Measurements from ENCODE around the gene ABCC6. TPM values are rescaled to one million over a fixed set of nuclear protein-coding genes. Genes with fewer than 3 reads are reported as not detected.
"Not testable (repeated sequence)": the region's sequence is repeated elsewhere in the genome, so short reads cannot be mapped to it uniquely, and the experiment has no call there.

ABCC6 gene
- total and polyA plus RNA-seq, 4 donors: 50.6 to 162 (median 95.9) TPM

GRCh38 chr16:16162591-16162990 is 60.7 kb downstream of the ABCC6 start:
- H3K27ac ChIP-seq (ENCODE audit: low read depth in 1 of 2, low read length in 2 of 2): no peak overlapping the region
- no peaks in the 10 kb centered on the region for H3K4me1 ChIP-seq (ENCODE audit: control insufficient read depth in 4 of 4, insufficient read depth in 4 of 4, low read length in 3 of 4)
- peaks cover 10 to 92% (median 67%) of the 10 kb centered on the region in 4 donors for H3K36me3 ChIP-seq (ENCODE audit: control insufficient read depth in 4 of 4, insufficient read depth in 3 of 4, low read depth in 1 of 4, low read length in 3 of 4)
- no peaks in the 10 kb centered on the region for H3K27me3 ChIP-seq (ENCODE audit: control insufficient read depth in 4 of 4, insufficient read depth in 4 of 4, low read length in 3 of 4)
- no peak overlapping the region for H3K4me3 ChIP-seq (ENCODE audit: low read depth in 1 of 3, low read length in 3 of 3)
- no peaks in the 10 kb centered on the region for H3K9me3 ChIP-seq (ENCODE audit: control insufficient read depth in 4 of 4, low read length in 3 of 4)
- WGBS: 92% methylated on average over 3 of the region's 3 CpGs
- no peak overlapping the region for H3K9ac ChIP-seq (ENCODE audit: low read depth in 1 of 2, low read length in 2 of 2)
- no peak for DNase-seq (ENCODE audit: low spot score)
- TF ChIP-seq ZBTB33 (IDR thresholded peaks at IDR 0.05) (no peak), JUND (IDR thresholded peaks at IDR 0.05) (no peak), HNF4G (IDR thresholded peaks at IDR 0.05) (no peak), HNF4A (conservative IDR thresholded peaks at IDR 0.05) (no peak), RXRA (IDR thresholded peaks at IDR 0.05) (no peak), TAF1 (conservative IDR thresholded peaks at IDR 0.05) (no peak), CTCF (IDR thresholded peaks at IDR 0.05; ENCODE audit: low read depth, low read length, missing input control) (no peak), EGR1 (IDR thresholded peaks at IDR 0.05; ENCODE audit: low read depth in 2 of 2) (no peak), YY1 (IDR thresholded peaks at IDR 0.05) (no peak), GABPA (IDR thresholded peaks at IDR 0.05 in 1 of 2, conservative IDR thresholded peaks at IDR 0.05 in 1 of 2) (no peak), SP1 (IDR thresholded peaks at IDR 0.05) (no peak), MAX (IDR thresholded peaks at IDR 0.05) (no peak), RAD21 (IDR thresholded peaks at IDR 0.05) (no peak), FOXA2 (IDR thresholded peaks at IDR 0.05) (no peak), REST (IDR thresholded peaks at IDR 0.05) (no peak), NR2F2 (IDR thresholded peaks at IDR 0.05) (no peak), FOXA1 (IDR thresholded peaks at IDR 0.05) (no peak), ATF3 (IDR thresholded peaks at IDR 0.05) (no peak)

GRCh38 chr16:16161840-16162239 is 61.5 kb downstream of the ABCC6 start:
- H3K9ac ChIP-seq (ENCODE audit: low read depth in 1 of 2, low read length in 2 of 2); H3K27me3 ChIP-seq (ENCODE audit: control insufficient read depth in 4 of 4, insufficient read depth in 4 of 4, low read length in 3 of 4); H3K4me1 ChIP-seq (ENCODE audit: control insufficient read depth in 4 of 4, insufficient read depth in 4 of 4, low read length in 3 of 4); DNase-seq (ENCODE audit: low spot score); H3K9me3 ChIP-seq (ENCODE audit: control insufficient read depth in 4 of 4, low read length in 3 of 4); H3K27ac ChIP-seq (ENCODE audit: low read depth in 1 of 2, low read length in 2 of 2); H3K4me3 ChIP-seq (ENCODE audit: low read depth in 1 of 3, low read length in 3 of 3): not testable (repeated sequence)
- 87% methylated on average over 5 of the region's 5 CpGs for WGBS
- peaks cover 10 to 91% (median 72%) of the 10 kb centered on the region in 4 donors for H3K36me3 ChIP-seq (ENCODE audit: control insufficient read depth in 4 of 4, insufficient read depth in 3 of 4, low read depth in 1 of 4, low read length in 3 of 4)
